TTC549 (cell line): ENCODE results near the gene DMD.
"Not testable (repeated sequence)": the region's sequence is repeated elsewhere in the genome, so short reads cannot be mapped to it uniquely, and the experiment has no call there.

Experiments used
- FAIRE-seq: peaks from 2 replicates; lab custom pipeline; 2012; peaks lifted over from hg19 to GRCh38; lab: Jason Lieb, UNC

DMD gene

DNA sequence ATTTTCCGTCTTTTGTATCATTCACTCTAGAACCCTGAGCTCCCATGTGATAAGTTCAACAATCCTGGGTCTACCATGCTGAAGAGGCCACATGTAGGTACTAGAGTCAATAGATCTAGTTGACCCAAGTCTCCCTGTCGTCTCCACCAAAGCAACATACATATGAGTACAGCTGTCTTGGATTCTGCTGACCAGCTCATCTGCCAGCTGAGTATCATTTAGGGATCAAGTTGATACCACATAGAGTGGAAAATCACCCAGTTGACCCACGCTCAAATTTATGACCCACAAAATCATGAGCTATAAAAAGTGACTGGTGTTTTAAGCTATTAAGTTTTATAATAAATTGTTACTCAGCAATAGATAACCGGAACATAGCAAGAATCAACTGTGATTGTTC lies 61.8 kb downstream of the DMD start:
- FAIRE-seq = no peak

DNA sequence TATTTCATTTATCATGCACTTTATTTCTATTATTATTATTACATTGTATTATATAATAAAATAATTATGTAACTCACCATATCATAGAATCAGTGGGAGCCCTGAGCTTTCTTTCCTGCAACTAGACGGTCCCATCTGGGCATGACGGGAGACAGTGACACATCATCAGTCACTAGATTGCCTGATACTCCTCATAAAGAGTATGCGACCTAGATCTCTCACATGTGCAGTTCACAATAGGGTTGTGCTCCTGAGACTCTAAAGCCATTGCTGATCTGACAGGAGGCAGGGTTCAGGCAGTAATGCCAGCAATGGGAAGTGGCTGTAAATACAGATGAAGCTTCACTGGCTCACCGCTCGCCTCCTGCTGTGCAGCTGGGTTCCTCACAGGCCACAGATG lies 62.3 kb downstream of the DMD start:
- FAIRE-seq = no peak

DNA sequence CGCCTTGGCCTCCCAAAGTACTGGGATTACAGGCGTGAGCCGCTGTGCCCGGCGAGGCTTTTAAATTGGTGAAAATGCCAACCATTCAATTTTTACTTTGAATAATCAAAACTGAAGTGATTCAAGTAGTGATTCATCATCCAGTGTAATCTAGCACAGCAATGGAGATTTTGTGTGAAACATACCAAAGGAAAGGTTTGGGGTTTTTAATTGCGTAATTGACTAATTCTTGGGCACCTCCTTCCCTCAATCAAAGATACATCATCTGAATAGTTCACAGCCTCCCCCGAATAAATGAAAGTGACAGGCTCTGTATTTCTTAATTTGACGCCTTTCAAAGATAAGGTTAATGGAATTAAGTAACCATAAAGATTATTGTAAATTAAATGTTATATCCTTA lies 69.0 kb downstream of the DMD start:
- FAIRE-seq = no peak

DNA sequence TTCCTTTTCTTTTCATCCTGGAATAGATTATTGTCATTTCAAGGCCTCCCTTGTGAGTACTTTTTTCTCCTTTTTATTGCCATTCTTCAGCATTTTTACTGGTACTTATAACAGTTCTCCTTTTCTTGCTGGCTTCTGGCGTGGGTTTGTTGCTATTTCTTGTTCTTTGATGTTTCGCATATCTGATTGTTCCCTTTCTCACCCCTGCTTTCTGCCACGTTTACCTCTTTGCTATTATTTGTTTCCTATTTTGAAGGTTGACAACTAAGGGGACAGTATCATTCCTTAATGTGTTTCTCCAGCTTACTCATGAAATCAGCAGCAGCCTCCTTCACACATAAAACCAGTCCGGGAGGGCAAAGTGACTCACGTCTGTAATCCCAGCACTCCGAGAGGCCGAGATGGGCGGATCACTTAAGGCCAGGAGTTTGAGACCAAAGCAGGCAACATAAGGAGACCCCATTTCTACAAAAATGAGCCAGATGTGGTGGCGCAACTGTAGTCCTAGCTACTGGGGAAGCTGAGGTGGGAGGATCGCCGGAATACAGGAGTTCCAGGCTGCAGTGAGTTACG lies 72.6 kb downstream of the DMD start:
- FAIRE-seq = no peak

DNA sequence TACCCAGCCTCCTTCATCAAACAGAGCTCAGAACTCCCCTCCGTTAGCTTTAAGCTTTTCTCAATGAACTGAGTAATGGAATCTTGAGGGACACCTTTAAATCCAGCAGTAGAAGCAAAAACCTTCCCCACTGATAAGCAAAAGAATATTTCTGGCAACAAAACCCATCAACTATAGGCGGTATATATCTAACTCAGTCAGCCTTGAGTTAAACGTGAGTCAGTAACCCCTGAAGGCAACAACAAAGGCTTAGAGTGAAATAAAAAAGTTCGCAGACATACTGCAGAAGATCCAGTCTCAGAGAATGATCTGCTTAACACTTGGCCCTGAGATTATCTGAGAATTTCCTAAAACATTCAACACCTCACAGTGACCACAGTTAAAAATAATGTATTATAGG lies 77.2 kb downstream of the DMD start:
- FAIRE-seq = no peak

DNA sequence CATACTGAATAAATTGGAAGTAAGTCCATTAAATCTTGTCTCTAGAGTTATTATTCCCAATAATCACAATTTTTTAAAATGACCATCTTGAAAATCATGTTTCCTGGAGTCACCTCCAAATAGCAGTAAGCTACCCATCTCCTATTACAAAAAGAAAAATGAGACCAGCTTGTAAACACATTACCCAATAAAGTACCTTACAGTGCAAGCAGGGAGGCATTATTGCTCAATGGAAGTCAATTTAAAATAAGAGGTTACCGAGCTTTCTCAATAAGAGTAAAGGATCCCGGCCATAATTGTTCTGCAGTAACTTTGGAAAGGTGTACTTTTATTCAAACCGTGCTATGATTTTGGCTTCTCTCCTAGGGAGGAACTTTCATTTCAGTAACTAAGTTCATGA lies 78.0 kb downstream of the DMD start:
- FAIRE-seq = no peak

DNA sequence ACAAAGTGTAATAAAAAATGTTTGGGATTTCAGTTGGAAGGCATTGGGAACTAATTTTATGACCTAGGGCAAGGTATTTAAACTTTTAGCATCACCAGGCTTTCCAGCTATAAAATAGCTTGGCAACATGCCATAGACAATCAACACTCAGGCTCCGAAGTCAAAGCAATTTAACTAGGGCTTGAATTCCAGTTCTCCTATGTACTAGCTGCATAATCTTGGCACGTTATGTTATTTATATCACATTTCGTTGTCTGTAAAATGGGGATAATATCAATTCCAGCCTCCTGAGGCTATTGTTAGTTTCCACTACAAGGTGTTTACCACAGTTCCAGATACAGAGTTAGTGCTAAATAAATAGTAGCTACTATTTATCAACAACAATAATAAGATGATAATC lies 78.8 kb downstream of the DMD start:
- no peak for FAIRE-seq

DNA sequence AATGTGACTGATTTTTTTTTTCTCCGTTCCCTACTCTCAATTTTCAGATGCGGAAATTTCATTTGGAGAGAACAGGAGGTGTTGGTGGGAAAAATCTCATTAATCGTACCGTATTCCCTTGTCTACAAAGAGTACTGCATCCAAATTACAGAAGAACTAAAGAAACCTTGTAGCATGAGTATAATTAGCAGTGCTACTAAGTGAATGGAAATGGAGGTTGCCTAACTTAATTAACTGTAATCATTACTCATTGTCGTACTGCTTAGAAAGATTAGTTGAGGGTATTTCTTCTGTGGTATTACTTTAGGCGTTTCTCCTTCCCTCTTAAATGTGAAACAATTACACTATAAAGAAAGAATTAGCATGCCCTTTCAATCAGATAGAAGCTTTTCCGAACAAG lies 81.7 kb downstream of the DMD start:
- FAIRE-seq = no peak

DNA sequence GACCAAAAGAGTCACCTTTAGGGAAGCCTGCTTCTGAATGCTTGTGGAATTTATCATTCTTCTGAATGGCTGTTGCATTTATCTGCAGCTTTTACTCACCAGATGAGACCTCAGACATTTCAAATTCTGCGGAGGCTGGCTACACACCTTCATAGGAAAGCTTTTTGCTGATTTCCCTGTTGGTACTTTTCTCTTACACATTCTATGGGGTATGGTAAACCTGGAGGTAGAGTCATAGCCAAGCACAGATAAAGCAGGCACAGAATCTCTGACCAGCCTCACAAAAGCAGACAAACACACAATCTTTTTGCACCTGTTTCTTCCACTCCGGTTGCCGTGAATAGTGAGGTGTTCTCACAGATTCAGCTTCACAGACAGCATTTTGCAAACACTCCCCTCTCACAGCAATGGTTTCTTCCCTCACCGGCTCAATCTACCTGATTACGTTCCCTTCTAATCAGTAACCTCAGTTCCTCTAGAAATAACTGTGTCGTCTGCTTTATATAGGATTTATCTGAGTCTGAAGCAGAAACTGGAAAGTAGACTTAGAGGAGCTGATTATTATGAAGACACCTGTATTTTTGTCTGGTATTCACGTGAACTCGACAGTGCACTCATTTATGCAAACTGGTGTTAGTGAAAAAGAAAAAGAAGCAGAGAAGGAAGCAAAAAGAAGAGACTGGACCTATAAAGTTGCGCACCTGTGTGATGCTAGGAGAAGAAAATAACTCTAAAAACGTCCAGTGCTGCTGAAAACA lies 83.1 kb downstream of the DMD start:
- no peak for FAIRE-seq

DNA sequence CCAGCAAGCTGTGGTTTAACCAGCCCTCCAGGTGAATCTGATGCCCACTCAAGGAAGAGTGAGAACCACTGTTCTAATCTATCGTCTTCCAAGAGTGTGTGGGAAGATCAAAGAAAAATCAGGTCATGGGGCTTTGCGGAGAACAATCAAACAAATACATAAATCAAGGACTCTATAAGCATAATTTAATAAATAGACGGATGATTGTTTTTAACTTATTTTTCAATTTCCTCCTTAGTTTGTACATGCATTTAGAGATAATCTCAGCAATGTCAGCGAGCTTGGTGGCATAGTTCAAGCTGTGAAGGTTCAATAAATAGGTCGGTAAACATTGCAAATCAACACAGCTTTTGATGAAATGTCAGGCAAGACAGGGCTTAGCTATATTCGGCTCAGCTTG lies 84.9 kb downstream of the DMD start:
- FAIRE-seq = no peak

DNA sequence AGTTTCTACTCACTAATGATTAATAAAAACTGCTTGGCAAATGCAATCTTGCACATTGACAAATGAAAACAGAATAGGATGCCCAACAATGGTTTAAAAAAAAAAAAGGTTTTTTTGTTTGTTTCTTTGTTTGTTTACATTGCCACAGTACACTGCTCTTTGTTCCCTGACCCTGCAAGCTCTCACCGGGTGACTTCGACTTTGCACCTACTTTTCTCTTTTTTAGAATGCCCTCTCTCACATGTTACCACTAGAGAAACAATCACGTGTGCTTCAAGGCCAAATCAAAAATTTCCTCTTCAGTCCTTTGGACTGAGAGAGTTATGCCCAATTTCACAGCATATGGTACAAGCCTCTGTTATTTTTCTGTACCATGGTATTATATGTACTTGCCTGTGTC lies 101.5 kb downstream of the DMD start:
- FAIRE-seq = no peak

DNA sequence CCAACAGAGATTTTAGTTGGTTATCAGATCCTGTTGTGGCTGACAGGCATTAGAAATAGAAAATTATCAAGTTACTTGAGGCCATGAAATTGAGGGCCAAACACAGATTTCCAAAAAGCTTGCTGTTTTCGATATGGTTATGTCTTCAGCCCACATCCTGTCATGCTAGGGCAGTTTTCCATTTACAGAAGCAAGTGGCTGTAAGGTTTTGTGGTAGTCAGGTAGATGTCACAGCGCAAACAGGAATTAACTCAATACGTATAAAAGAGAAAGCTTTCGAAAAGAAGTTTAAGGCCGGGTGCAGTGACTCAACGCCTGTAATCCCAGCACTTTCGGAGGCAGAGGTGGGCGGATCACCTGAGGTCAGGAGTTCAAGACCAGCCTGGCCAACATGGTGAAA lies 104.6 kb downstream of the DMD start:
- no peak for FAIRE-seq

DNA sequence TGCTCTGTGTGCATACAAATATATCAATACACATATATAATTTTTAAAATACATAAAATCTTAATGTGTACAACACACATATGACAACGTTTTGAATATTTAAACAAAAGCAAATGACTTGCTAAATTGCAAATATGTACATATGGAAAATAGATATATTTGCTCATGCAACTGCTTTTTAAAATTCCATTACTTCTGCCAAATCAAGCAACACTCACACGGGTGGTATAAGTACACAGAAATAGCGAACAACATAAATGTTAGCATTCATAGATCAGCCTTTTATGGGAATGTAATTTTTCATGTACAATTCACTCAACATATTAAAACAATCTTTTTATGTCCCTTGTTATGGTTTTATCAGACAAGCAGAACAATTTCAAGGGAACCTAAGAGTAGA lies 116.3 kb downstream of the DMD start:
- no peak for FAIRE-seq

DNA sequence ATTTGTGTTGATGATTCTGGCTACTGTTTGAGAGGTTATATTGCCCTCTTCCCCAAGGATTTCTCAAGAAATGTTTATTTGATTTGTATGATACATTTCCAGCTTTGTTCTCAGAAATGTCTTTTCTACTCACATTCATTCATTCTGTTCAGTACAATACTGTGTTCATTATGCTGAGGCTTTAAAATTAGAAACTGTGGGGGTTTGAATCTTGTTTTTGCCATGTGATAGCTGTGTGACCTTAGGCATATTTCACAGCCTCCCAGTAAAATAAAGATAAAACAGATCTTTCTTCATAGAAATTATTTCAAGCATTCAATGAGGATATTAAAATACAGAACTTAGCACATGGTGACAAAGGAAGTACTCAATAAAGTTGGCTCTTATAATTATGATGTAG lies 123.9 kb downstream of the DMD start:
- no peak for FAIRE-seq

DNA sequence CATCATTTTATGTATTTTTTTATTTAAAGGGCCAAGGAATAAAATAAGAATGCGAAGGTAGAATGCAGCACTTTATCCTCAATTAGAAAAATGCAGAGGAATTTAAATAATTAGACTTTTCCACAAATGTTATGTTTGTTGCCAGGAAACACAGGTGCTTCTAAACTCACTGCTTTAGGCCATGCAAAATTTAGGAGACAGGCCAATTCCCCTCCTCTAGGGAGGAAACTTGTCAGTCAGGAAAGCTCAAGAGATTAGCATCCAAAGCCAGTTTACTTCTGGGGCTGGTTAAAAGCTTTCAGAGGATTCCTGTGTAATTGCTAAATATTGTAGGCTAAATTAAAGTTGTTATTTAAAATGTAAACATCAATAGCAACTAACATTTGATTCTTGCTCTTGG lies 124.5 kb downstream of the DMD start:
- no peak for FAIRE-seq

DNA sequence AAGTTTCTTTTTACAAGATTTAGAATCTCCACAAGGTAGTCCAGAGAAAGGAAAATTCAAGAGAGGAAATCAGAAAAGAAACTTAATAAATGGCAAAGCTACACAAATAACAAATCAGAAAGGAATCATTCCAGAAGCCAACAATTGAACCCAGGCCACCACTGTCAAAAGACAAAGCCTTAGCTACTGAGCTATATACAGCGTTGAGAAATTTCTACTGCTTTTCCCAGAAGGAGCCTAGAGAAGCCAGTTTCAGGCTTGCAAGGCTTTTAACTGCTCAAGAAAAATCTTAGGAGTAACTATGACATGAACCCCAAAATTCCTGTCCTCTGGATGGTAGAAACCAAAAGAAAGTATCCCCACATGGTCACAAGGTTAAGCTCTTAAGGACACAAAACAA lies 129.0 kb downstream of the DMD start:
- no peak for FAIRE-seq

DNA sequence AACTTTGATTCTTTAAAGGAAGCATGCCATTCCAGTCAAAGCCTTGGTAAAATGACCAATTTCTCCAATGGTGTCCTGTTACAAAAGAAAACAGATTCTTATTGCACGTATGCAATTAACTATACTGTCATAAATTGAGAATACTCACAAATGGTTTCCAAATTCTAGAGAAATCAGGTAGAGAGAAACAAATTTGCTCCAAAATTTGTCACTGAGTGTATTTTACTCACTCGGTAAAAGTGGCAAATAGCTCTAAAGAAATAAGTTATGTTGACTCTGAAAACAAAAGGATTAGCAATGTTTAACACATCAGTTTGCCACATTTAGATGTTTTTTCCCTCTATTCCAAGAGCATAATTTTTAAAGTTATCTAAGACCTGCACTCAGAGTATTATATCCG lies 133.1 kb downstream of the DMD start:
- no peak for FAIRE-seq

DNA sequence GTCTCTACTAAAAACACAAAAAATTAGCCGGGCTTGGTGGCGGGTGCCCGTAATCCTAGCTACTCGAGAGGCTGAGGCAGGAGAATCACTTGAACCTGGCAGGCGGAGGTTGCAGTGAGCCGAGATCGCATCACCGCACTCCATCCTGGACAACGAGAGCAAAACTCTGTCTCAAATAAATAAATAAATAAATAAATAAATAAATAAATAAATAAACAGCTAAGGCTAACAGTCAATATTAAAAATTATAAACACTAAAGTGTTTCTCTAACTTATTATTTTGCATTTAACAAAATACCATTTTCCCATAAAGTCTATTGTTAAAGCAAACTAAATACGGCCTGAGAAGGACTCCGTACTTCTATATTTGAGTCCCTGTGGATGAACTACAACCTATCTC lies 137.7 kb downstream of the DMD start:
- FAIRE-seq = not testable (repeated sequence)

DNA sequence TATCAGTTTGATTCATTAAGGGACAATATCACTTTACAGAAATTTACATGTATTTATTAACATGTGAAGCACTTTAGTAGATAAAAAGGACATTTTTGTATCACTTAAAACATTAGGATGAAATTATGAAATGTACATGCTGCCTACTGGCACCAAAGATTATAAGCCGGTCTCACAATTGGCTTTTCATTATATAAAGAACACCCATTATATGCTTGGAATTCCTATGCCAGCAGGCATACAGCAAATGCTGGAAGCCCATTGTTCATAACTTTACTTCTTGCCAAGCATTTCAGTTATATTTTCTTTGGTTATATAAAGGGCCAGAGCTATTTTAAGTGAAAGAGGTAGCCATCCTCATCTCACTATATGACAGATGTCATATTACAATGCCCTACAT lies 145.9 kb downstream of the DMD start:
- FAIRE-seq = no peak

DNA sequence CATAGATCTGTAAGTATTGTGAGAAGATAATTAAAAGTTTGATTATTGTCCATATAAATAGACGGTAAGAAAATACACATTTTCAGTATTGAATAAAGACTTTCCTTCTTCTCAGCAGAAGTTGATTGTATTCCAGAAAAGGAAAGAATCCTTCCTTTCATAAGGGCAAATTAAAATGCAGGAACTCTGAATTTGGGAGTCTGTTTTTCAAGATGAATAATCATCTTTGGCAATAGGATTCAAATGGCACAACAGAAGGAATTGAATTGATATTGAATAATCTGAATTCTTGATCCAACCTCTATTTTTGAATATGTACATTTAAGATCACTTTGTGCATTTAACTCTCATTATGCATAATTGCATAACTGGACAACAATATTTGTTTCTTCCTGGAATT lies 149.3 kb downstream of the DMD start:
- no peak for FAIRE-seq

DNA sequence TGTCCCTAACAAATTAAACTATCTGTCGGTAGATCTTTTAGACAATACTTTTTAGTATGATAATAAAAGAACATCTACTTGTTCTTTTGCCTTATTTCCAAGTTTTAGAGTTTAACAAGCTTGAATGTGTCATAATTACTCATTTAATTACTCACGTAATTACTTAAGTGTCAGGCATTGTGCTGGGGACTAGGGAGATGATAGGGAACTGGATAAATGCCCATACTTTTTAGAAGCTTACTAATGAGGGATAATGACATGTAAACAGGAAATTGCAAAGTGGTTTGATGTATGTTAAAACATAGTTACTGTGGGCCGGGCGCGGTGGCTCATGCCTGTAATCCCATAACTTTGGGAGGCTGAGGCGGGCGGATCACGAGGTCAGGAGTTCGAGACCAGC lies 158.3 kb downstream of the DMD start:
- no peak for FAIRE-seq

DNA sequence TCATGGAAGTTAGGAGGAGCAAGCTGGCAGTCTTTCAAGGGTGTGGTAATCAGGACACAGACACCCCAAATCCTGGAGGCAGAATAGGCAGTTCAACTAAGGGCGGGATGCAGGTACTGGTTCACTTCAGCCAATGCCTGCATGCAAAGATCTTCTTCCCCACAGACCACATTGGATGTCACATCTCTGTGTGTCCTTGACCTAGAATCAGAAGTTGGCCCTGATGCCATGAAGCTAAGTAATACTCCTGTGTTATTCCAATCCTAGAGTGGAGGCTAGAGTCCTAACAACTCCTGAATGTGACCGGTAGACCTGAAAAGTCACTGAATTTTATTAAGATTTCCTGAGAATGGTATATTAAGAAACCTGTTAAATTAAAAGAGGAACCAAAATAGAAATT lies 165.5 kb downstream of the DMD start:
- FAIRE-seq = no peak

DNA sequence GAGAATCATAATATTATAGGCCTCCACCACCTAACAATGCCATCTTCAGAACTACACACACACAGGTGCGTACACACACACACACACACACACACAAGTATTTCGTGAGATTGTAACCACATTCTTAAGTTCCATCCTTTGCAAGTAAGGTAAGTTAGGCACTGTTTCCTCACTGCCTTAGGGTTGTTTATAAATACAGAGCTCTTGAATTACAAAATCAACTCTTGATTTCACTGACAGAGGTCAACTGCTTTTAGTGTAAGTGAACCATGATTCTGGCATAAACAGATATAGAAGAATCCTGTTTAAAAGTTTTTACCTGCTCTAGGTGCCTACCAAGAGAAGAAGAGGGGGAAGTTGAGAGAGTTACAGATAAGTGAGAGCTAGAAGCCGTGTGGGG lies 166.1 kb downstream of the DMD start:
- no peak for FAIRE-seq

DNA sequence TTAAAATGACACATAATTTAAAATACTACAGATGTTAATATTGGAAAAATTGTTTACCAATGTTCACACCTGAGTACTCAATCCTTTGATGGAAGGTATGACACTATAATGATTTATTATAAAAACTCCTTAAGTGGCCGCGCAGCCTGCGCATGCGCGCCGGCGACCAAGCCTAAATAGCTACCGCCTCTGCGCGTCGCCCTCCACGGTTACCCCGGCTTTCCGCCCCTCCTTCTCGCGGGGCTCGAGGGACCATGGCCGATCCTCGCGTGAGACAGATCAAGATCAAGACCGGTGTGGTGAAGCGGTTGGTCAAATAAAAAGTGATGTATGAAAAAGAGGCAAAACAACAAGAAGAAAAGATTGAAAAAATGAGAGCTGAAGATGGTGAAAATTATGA lies 170.2 kb downstream of the DMD start:
- FAIRE-seq = no peak

DNA sequence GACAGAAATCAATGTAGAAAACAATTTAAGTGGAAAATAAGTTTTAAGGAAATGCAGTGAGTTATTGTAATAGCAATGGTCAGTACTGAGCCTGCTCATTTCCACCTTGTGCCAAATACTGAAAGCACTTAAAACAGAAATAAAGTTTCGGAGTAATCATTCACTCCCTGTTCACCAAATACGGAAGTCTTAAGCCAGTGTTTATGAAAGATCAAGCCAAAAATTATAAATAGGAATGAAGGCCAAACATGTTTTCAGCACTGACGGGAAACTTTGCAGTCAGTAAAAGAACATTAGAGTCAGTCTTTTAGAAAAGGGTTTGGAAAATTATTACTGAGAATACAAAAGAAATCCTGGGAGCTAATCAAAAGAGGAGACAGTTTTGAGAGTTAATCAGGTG lies 178.6 kb downstream of the DMD start:
- no peak for FAIRE-seq
